MV-4-11 (cell line): Measurements from ENCODE around the gene PSMD13.

Experiments used
- DNase-seq: peaks from one replicate; lab custom pipeline; 2025; lab: John Stamatoyannopoulos, UW

Gene PSMD13

GRCh38 chr11:289712-290620, 53.2 kb downstream of the PSMD13 start:
- no peak for DNase-seq

- DNase-seq, result no peak
Measured at GRCh38 chr11:290621-291231, 54.0 kb downstream of the PSMD13 start.

DNA sequence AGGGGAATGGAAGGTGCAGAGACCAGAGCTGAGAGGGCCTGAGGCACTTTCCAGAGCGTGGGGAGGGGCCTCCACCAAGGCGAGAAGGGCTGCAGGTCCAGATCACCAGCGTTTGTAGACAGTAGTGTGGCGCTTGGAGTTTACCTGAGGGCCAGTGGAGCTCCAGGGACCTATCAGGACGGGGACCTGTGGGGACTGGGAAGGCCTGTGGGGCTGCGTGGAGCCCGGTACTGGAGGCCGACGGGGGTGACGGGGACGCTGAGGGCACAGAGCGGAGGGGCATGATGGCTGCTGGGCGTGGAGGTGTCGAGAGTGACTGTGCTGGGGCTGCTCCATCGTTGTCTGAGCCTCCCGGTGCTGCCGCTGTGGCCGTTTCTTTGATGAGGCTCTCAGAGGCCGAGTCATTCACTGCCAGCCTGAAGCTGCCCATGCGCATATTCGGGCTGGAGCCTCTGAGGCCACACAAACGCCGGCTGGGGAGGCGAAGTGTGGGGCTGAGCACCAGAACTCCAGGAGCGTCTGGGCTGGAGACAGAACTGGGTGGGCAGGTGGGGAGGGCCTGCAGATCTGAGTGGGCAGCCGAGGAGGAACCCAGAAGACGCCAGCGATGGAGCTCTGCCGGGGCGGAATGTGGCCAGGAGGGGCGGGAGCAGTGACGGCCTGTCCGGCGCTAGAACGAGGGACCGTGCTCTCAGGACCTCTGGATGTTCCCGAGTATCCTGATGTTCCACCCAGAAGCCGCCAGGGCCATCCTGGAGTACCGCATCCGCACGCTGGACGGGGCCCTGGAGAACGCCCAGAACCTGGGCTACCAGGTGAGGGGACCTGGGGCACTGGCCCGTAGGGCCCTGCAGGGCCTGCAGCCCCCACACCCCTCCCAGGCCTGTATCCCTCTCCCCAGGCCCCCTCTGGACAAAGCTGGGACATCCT, 54.8 kb downstream of the PSMD13 start:
- no peak for DNase-seq

DNA sequence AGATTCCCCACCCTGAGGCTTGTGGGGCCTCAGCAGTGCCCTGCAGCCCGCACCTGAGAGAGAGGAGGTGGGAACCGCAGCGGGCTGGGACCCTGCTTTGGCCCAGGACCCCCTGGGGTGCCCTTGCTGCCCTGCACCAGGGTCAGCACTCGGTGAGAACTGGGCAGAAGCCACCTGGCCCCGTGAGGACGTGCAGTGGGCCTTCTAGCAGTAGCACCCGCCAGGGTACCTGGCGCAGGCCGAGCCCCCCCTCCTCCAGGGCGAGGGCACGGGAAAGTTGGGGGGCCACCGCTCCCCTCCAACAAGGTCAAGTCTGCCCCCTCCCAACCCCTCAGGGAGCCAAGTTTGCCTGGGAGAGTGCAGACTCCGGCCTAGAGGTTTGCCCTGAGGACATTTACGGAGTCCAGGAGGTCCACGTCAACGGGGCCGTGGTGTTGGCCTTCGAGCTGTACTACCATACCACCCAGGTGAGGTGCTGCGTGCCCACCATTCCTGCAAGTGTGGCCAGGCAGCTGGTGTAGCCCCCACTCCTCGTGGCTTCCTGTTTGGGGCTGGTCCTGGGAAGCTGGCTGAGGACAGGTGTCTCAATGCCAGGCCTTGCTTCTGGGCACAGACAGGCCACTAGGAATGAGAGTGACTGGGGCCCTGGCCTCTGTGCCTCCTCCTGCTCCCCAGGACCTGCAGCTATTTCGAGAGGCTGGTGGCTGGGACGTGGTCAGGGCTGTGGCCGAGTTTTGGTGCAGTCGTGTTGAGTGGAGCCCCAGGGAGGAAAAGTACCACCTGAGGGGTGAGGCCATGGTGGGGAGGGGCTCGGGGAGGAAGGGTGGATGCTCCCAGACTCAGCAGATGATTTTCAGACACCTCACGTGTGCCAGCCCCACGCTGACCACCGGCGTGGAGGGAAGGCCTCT, 55.7 kb downstream of the PSMD13 start:
- no peak for DNase-seq

GRCh38 chr11:293271-293851, 56.6 kb downstream of the PSMD13 start:
- no peak for DNase-seq

DNA sequence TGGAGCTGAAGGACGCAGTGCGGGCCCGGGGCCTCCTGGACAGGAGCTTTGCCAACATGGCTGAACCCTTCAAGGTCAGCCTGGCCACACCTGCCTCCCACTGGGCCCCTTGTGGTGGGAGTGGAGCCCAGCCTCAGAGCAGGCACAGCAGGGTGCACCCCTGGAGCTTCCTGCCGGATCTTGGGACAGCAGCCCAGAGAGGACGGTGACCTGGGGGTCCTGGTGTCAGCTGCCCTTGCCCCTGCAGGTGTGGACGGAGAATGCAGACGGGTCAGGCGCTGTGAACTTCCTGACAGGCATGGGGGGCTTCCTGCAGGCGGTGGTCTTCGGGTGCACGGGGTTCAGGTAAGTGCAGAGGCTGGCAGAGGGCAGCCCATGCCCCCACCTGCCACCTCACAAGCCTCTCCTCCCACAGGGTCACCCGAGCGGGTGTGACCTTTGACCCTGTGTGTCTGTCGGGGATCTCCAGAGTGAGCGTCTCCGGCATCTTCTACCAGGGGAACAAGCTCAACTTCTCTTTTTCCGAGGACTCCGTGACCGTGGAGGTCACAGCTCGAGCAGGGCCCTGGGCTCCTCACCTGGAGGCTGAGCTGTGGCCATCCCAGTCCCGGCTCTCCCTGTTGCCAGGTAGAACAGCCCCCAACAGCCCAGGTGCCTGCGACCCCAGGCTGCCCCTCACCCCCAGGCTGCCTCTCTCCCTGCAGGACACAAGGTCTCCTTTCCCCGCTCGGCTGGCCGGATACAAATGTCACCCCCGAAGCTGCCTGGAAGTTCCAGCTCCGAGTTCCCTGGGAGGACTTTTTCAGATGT, 57.3 kb downstream of the PSMD13 start:
- no peak for DNase-seq

GRCh38 chr11:294780-295179, 58.0 kb downstream of the PSMD13 start:
- DNase-seq, result no peak

DNA sequence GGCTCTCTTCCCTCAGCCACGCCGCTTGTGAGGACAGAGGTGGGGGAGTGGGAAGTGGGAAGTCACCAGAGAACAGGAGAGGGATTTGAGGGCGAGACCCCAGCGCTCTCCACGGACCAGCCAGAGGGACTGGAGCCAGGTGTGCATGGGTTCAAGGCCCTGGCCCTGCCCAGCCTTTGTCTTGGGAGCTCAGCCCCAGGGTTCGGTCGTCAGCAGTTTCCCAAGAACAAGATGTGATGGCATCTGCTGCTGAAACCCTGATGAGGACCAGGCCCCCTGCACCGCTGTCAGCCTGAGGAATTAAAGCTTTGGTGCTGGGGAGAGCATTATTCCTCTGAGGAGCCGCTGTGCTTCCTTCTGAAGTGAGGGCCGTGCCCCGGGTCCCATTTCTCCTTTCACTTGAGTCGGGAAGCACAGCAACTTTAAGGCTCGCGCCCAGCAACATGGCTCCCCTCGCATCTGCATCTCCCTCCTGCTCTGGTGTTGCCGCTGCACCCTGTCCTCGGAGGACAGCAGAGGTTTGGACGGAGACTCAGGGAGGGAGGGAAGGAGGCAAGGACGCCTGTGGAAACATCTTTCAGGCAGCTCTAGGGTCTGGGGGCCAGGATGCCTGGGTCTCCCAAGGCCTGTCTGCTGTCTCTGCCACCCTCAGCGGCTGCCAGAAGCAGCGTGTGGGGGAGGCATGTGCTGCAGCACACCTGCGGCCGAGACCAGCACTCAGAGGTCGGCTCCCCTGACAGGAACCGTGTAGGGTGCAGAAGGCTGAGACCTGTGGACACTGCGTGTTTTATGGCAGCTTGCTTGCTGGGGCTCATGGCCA, 58.8 kb downstream of the PSMD13 start:
- DNase-seq, result no peak

DNA sequence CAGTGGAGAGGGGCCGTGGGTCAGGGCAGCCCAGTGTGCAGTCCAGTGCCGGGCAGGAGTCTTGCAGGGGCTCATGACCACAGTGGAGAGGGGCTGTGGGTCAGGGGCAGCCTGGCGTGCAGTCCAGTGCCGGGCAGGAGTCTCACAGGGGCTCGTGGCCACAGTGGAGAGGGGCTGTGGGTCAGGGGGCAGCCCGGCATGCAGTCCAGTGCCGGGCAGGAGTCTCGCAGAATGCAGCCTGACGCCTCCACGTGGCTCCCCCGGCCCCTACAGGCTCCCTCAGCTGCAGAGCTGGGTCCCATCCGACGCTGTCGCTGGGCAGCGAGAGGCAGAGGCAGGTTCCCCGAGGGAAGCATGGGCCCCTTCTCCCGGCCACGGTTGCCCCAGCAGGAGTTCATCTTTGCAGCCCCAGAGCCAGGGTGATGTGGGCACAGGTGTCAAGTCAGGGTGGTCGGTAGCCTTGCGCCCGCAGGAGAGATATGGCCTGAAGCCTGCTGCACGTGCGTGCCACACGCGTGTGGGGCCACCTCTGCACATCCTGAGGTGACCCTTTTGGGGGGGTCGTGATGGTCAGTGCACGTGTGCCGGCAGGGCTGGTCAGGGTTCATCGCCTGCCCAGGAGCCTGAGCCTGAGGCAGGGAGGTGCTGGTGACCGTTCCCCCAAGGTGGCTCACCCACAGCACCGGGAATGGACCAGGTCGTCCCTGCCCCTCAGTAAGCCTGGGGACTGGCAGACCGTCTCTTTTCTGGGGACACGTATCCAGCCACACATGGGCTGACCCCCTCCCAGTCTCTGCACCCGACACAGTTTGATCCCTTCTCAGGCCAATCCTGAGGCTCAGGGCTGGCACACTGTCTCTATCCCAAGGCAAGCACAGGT, 59.6 kb downstream of the PSMD13 start:
- DNase-seq, result no peak

GRCh38 chr11:297051-297585, 60.3 kb downstream of the PSMD13 start:
- no peak for DNase-seq

- peak; percentile 95 for DNase-seq
Measured at GRCh38 chr11:297586-298405, 61.0 kb downstream of the PSMD13 start.

DNA sequence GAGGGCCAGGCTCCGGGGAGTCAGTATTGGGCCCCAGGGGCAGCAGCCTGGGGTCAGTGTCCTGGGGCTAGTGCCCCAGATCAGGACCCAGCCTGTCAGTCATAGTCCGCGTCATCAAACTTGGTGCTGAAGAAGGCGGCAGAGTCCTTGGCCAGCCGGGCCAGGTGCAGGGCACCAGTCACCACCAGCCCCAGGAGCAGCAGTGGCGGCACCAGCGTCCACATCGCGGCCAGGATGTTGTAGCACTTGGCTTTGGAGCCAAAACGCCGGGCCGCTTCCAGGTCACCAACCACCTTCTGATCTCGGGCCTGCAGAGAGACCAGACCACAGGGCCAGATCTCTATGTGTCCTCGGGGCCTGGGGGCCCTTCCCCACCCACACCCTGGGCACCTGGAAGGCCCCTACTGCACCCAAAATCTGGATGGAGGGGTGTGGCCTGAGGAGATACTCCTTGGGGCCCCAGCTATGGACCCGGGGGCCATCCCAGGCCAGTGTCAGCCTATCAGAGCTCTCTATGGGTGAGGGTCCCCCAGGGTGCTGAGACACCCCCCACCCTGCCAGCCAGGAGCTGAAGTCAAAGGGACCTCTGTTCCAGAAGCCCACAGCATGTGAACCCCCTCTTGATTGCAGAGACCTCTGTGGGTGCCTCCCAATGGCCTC, 61.8 kb downstream of the PSMD13 start:
- DNase-seq, result no peak

DNA sequence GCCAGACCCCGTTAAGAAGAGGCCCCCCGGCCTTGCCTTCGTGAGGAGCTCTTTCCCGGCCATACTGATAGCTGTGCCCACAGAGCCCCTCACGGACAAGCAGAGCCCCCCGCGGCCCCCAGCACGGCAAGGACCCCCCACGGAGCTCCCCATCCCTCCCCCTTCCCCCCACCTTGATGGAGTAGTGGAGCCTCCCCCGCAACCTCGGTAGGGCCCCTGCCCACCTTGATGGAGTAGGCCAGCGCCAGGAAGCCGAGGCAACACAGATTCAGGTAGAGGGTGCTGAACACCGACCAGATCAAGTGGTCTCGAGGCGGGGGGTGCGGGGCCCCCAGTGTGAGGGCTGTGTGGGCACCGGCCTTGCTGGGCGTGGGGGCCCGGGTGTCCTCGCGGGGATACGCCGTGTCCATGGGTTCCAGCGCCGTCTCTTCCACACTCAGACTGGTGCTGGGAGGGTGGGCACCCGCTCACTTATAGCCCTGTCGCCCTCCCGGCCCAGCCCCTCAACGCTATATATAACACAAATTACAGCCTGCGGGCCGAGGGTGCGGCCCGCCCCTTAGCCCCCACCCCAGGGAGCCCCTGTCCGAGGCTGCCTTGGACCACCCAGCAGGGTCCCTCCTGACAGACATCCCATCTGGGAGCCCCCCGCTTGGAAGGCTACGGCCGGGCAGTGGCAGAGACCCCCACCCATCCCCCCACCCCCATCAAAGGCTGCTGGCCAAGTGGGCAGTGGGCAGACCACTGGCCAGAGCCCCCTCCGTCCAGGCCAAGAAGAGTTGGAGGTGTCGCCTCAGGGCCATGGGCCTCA, 62.5 kb downstream of the PSMD13 start, which contains the start of gene IFITM5:
TSS of gene IFITM5 (minus strand) at position 446 of the 811 bp plus-strand sequence. CDS start at position 410, 36 bp downstream.
- no peak for DNase-seq

- no peak for DNase-seq
Measured at GRCh38 chr11:299951-300735, 63.4 kb downstream of the PSMD13 start.
